ENCODE measurements around the gene WDR5B.
A peak's percentile ranks its signal among the peaks of the same experiment; 100 is the strongest.
"Not testable (repeated sequence)": the region's sequence is repeated elsewhere in the genome, so short reads cannot be mapped to it uniquely, and the experiment has no call there.

Gene WDR5B

DNA sequence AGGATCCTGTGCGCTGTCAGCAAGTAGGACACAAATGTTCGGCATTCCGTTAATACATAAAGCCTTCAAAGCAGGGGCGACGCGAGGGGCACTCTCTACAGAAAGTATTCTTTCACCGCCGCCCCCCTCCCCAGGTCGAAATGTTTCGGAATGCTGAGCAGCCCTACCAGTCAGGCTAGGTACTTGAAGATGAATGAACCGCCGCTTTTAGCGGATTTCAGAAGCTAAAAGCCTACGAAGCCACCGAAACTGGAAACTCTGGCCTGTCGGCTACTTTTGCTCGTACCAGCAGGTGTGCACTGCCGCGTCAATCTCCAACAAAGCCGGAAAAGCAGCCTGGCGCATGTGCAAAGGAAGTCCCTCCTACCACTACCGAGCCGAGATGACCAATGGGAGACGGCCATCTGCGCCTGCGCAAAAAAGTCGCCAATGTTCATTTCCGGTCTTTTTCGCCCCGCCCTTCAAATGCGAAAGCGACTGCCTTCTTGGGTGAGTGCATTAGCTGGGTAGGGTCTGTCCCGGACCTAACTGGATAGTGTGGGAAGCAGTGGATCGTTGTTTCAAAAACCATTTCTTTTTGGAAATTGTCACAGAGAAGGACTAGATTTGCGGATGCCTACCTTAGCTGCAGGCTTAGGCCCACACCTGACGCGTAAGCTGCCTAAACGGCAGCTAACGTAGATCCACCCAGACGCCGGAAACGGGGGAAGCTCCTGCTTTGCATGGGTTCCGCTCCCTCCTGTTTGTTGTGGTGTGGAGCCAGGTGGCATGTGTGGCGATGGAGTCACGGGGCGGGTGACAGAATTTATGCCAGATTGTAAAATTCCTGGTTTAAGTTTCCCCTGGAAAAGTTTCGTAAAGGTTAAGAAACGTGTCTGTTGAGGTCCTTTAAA is at the start of gene WDR5B:
Gene WDR5B, minus strand, starts transcription at position 301 of the 893 bp plus-strand sequence. CDS start 534 bp downstream, outside the sequence.
- DNase-seq (ENCODE audit: low read depth) = peak; percentile 97

- no peak for DNase-seq (ENCODE audit: low read depth)
These were observed 48.8 kb upstream of the WDR5B start for GRCh38 chr3:122464659-122465058.

- no peak for DNase-seq (ENCODE audit: low read depth)
These were observed 46.5 kb upstream of the WDR5B start for GRCh38 chr3:122462406-122462805.

- DNase-seq (ENCODE audit: low read depth) = no peak
These were observed 45.9 kb upstream of the WDR5B start for GRCh38 chr3:122461806-122462205.

DNA sequence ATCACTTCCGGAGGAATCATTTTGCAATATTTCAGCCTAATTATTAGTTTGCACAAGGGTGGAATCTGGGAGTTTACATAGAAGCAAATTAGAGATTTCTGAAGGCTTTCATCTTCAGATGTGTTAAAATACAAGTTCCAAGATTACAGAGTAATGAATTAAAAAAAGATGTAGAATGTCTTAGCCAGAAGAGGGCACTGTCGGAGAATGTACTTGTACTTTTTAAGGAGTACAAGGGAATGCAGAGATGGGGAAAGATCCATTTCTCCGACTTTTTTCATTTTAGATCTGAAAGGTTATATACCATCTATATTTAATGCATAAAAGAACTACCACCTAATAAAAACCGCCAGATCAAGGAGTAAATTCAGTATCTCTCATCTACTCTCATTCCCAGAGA is 43.1 kb upstream of the WDR5B start:
- no peak for DNase-seq (ENCODE audit: low read depth)

DNA sequence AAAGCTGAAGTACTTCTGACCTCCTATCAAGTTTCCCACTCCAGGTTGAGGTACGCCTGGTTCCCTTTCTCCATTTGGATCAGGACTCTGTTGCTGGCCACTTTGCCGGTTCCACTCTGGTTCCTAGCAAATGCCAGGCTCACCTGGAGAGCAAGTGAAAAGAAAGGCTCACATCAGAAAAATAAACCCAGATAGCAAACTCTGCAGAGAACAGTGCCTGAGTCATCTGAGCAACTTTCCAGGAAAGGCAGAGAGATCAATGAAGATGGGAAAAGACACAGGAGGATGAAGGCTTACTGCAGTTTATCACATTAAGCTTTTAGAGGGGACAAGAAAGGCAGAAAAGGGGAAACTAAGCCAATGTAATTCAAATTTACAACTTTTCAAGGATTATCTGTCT is 41.8 kb upstream of the WDR5B start:
- no peak for DNase-seq (ENCODE audit: low read depth)

DNA sequence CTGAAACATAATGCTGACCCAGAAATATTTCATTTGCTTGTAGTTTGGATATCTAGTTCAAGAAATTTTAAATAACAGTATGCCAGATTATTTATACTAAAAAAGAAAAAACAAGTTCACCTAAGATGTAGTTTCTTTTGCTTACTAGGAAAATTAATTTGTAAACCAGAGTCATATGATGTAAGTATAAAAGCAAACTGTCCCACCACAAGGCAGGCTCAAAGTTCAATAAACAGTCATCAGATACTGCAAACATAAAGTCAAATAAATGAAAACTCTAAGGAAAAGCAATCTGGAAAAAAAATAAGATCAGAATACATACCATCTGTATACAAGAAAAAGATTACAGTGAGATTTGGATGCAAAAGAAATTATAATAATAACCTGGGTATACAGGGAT is 40.2 kb upstream of the WDR5B start:
- no peak for DNase-seq (ENCODE audit: low read depth)

DNA sequence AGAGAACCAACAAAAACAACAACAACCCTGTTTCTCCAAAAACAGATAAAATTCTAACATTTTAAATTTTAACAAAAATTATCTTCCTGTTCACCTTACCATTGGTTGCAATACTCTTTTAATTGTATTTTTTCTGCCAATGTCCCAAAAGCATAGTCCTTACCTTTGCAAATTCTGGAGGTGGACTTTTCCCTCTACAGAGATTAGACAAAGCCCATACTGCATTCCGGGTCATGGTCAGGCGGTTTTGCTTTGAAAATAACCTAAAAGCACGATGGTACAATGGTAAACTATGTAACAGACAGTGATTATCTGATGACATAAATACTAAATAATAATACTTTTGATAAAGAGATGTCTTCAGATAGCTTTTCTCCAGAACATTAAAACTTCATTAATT is 35.5 kb upstream of the WDR5B start:
- no peak for DNase-seq (ENCODE audit: low read depth)

DNA sequence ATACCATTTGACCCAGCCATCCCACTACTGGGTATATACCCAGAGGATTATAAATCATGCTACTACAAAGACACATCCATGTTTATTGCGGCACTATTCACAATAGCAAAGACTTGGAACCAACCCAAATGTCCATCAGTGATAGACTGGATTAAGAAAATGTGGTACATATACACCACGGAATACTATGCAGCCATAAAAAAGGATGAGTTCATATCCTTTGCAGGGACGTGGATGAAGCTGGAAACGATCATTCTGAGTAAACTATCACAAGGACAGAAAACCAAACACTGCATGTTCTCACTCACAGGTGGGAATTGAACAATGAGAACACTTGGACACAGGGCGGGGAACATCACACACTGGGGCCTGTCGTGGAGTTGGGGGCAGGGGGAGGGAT is 32.4 kb upstream of the WDR5B start:
- not testable (repeated sequence) for DNase-seq (ENCODE audit: low read depth)

DNA sequence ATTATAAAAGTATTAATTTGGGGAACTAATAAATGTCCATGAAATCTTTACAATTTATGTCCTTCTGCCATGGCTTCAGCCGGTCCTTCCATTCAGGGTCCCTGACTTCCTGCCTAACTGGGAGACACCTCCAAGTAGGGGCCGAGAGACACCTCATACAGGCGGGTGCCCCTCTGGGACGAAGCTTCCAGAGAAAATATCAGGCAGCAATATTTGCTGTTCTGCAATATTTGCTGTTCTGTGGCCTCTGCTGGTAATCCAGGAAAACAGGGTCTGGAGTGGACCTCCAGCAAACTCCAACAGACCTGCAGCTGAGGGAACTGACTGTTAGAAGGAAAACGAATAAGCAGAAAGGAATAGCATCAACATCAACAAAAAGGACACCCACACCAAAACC is 28.6 kb upstream of the WDR5B start:
- not testable (repeated sequence) for DNase-seq (ENCODE audit: low read depth)

- DNase-seq (ENCODE audit: low read depth) = not testable (repeated sequence)
These were observed 28.1 kb upstream of the WDR5B start for GRCh38 chr3:122443762-122444490.

- no peak for DNase-seq (ENCODE audit: low read depth)
These were observed 27.2 kb upstream of the WDR5B start for GRCh38 chr3:122443090-122443489.

DNA sequence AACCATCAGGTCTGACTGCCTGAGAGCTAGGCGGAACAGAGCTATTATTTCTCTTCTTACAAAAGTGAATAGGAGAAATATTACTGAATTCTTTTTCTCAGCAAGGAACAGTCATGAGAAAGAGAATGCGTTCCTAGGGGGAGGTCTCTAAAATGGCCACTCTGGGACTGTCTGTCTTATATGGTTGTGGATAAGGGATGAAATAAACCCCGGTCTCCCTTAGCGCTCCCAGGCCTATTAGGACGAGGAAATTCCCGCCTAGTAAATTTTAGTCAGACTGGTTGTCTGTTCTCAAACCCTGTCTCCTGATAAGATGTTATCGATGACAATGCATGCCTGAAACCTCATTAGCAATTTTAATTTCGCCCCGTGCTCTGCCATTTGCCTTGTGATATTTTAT is 20.1 kb upstream of the WDR5B start:
- no peak for DNase-seq (ENCODE audit: low read depth)

- no peak for DNase-seq (ENCODE audit: low read depth)
These were observed 14.5 kb upstream of the WDR5B start for GRCh38 chr3:122430371-122430770.

DNA sequence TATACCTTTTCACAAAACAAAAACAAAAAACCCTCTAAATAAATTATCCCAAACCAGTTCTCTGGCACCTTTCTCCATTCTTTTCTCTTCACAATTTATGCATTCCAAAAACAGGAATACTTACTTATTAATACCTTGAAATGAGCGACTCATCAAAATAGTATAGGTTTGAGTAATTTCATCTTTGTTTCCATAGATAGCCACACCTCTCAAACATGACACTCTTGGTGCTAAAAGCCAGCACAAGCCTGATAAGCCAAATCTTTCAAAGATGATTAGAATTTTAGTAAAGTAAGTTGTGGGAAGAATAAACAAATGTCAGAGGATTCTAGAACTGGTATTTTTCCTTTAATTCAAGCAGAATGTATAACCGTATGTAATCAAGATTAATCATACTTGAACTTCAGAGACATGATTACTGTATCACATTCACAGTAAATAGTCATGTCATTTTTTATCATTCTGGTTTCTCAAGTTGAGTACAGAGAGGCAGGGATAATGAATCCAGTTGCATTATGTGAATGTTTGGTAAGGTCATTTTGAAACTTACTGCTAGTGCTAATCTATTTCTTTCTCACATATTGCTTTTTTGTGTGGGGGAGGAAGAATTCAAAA is 12.1 kb upstream of the WDR5B start:
- DNase-seq (ENCODE audit: low read depth) = no peak

DNA sequence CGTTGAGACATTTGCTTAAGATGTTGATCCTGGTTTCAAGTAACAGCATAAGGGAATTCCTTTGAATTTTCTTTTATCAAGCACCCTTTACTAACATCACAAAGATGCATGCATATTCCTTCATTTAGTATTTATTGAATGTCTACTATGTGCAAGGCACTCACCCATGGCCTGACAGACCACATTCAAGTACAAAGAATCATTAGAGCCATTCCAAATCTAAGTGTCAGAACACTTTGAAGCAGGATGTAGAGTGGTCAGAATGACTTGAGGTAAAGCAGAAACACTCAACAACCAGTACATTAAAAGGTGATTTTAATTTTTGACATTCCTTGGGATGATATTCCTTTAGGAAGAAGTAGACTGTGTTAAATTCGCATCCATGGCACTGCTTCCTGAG is 6.0 kb upstream of the WDR5B start:
- no peak for DNase-seq (ENCODE audit: low read depth)

DNA sequence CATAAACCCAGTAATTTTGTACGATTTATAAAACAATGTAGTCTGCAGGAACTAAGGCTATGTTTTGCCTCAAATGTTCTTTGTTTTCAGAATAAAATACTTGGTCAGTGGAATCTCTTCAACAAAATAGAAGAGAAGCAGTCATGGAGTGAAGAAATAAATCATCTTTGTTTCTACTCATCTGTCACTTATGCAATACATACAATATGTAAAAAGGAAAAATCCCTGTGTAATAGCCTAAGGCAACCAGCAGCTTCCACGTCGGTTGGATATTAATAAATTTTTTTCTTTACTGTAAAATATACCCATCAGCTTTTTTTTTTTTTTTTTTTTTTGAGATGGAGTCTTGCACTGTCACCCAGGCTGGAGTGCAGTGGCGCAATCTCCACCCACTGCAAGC is 5.2 kb upstream of the WDR5B start:
- DNase-seq (ENCODE audit: low read depth) = no peak

DNA sequence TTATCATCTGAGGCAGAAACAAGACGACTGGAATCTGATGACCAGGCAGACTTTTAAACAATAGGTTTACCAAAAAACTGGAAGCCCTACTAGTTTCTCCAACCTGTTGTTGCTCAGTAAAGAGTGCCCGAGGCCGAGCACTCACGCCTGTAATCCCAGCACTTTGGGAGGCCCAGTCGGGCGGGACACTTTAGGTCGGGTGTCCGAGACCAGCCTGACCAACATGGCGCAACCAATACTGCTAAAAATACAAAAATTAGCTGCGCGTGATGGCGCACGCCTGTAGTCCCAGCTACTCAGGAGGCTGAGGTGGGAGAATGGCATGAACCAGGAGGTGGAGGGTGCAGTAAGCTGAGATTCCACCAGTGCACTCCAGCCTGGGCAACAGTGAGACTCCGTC is 1.1 kb upstream of the WDR5B start:
- DNase-seq (ENCODE audit: low read depth) = no peak

GRCh38 chr3:122415104-122415744 is 638 bp downstream of the WDR5B start:
- DNase-seq (ENCODE audit: low read depth) = no peak

GRCh38 chr3:122414391-122414790 is 1.5 kb downstream of the WDR5B start:
- no peak for DNase-seq (ENCODE audit: low read depth)

DNA sequence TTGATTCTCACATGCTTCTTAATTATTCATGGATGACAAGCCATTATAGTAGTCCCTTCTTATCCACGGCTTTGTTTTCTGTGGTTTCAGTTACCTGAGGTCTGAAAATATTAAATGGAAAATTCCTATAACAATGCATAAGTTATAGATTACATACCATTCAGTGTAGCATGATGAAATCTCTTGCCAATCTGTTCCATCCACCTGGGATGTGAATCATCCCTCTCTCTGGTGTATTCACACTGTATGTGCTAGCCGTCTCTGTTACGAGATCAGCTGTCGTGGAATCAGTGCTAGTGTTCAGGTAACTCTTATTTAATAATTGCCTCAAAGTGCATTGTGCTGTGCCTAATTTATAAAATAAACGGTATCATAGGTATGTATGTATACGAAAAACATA is 5.2 kb downstream of the WDR5B start:
- DNase-seq (ENCODE audit: low read depth) = no peak

DNA sequence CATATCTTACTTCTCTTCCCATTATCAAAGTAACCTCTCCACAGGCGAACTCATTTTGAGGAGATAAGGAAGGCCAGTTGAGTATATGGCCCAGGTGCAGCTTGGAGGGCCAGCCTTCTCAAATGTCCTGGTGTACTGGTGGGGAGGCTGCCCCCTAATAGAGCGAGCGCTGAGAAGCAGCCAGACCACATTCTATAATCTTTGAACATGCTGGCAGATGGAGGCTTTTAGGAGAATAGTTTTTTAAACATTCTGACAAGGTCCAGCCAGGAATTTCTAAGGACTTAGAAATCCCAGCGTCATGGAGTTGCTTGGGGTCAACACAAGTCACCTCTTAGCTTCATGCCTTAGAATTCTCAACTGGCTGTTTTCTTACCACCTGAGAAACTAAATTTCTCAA is 5.8 kb downstream of the WDR5B start:
- no peak for DNase-seq (ENCODE audit: low read depth)

Data from stimulated activated CD8-positive, alpha-beta memory T cell treated with anti-CD3 and anti-CD28 coated beads, Interleukin-4, amount 100 ng/mL, for 24 hours (primary cell).